Measurements from ENCODE around the gene IGFN1.

The IGFN1 gene

DNA sequence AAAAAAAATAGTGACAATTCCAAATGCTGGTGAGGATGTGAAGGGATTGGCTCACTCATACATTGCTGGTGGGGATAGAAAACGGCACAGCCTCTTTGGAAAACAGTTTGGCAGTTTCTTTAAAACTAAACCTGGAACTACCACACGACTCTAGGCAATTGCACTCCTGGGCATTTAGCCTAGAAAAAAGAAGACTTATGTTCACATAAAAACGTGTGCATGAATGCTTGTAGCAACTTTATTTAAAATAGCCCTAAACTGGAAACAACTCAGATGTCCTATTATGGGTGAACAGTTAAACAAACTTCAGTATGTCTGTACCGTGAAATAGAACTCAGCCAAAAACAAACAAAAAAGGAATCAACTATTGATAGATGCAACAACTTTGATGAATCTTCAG is 26.9 kb upstream of the IGFN1 start:
- DNase-seq (ENCODE audit: low read depth in 2 of 2), result no peak

DNA sequence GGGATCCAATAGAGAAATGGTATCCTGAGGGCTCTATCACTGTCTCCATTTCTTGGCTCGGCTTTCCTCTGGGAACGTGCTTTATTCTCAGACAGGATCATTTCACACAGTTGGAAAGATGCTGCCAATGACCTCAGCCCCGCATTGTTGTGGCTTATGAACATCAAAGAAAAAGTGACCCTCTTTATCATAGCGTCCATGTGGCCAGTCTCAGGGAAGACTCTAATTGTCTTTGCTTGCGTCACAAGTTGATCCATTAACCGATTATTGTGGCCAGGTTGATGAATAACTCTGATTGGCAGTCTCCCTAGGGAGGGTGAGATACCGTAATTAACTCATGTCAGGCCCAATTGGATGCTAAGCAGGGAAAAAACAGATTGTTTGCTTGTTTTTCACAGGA is 26.0 kb upstream of the IGFN1 start:
- DNase-seq (ENCODE audit: low read depth in 2 of 2), result no peak

DNA sequence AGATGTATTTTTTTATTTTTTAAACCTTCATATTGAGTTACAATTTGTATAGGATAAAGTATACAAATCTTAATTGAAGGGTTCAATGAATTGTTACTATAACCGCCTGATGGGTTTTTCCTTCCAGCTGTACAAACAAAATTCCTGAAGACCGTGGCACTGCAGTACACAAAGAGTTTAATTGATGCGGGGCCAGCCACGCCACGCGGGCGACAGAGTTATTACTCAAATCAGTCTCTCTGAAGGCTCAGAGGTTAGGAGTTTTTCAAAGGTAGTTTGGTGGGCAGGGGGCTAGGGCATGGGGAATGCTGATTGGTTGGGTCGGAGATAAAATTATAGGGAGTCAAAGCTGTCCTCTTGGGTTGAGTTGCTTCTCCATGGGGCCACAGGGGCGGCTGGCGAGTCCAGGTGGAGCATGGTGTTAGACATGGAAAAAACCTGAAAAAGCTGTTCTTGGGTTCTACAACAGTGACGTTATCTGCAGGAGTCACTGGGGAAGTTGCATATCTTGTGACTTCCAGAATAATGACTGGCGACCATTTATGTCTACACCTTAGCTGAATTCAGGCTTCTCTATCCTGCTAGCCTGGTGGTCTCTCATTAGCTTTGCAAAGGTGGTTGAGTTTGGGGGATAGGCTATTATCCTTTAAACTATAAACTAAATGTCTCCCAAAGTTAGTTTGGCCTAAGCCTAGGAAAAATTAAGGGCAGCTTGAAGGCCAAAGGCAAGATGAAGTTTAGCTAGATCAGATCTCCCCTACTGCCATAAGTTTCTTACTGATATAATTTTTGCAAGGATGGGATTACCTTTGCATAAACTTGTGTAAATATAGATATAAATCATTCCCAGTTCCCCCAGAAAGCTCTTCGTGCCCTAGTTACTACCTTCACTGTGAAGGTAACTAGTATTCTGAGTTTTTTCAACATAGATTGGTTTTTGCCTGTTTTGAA is 23.3 kb upstream of the IGFN1 start:
- no peak for DNase-seq (ENCODE audit: low read depth in 2 of 2)

DNA sequence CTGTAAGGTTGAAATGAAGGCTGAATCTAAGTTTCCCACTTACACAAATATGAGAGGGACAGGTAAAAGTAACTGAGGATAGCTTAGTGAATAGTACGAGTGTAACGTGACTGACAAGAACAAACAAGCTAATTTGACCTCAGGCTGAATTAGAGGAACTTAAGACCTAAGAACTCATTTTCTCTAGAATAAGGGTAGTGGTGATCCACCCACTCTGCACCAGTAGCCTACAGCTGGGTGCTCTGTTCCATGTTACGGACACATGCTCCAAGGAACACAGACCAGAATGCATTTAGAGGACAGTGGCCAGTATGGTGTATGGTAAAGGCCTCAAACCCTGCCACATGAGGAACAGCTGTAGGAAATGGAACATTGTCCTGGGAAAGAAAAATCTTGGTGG is 21.4 kb upstream of the IGFN1 start:
- DNase-seq (ENCODE audit: low read depth in 2 of 2), result no peak

DNA sequence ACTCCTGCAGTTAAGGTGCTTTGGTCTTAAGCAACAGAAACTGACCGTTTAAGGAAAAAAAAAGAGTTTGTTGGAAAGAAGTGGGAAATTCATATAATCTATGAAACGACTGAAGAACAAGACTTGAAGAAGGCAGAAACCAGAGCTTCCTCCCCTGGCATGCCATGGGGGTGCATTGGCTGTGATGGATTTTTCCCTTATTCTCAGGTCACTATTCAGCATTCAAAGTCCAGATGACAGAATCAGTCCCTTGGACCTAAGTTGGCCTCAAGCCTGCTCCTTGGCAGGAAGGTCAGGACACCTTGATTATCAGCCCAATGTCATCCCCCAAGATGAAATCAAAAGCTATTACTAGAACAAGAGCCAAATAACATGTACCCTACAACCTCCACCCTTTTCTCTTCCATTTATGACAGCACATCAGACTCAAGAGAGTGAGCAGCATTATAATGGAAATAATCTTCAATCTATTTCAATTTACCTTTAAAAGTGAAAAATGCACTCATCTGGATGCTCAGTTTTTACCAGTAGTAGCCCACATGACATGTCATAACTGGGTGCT is 20.6 kb upstream of the IGFN1 start:
- DNase-seq (ENCODE audit: low read depth in 2 of 2), result no peak

DNA sequence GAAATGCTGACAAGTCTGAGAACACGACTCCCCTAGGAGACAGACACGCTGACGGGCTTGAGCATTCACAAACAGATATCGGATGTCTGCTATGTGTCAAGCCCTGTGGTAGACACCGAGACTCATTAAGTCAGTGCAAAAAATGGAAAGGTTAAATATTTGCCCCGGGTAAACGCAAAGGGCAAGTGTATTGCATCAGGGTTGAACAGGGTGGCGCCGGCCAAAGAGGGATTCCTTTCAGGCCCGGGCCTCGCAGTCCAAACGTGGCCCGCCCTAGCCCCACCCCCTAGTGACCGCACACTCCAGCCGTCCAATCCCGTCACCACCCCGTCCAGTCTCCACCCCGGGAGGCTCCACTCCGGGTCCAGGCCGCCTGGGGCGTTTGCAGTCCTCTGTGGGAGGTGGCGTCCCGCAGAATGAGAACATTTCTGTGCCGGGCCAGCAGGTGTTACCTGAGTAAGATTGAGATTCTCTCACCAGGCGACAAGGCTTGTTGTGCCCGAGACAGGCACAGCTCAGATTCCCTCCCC is 20.0 kb upstream of the IGFN1 start:
- peak; percentile 43 to 54 for DNase-seq (ENCODE audit: low read depth in 2 of 2)

DNA sequence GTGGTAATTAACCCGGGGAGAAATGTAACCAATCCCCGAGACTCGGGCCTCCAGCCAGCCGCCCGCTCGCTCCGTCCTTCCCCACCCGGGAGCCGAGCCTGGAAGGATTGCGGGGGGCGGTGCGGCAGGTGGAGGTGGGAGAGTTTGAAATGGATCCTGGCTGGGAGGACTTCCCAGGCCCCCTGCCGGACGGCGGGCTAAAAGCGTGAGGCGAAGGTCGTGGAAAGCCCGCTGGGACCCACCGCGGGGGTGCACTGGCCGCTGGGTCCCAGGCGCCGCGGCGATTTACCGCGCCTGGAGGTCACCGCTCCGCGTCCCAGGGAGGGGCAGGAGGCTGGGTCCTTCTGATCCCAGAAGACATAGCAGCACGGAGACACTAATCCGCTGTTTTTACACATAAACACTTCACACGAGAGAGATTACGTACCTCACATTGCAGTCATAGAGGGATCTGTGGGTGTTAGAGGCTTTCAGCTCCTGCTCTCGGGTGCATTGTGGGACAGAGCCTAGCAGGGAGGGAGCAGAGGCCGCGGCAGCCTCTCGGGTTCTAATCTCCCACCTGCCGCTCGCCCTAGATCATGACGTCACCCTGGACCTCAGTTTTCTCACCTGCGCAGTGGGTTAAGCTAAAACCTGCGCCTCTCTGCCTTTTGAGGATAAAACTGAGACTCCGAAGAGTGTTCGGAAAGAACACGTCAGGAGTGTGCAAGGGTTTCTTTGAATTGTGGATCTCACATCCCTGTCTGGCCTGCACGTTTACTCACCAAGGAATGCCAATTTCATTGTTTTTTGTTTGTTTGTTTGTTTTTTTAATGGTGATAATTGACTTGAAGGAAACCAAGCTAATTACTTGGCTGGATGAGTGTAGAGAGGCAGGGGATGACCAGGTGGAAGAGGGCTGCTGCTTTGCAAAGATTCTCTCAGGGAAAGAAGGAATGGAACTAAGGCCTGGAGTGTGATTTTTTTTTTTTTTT is 19.3 kb upstream of the IGFN1 start:
- no peak for DNase-seq (ENCODE audit: low read depth in 2 of 2)

DNA sequence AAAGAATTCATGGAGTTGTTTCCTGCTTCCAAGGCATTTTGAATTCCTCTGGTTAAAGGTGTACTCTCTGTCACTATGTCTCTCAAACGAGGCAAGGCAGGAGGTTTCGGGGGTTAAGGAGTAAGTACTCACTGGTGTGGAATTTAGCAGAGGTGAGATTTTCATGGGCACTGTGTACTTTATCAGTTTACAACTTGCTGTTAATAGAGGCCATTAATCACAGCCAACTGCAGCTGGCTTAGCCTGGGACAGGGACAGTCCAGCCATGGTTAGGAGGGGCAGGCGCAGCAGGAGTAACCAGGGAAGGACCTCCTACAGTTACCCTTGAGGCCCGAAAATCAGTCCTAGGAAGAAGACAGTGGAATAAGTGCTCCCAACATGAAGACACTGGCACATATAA is 18.3 kb upstream of the IGFN1 start:
- no peak for DNase-seq (ENCODE audit: low read depth in 2 of 2)

DNA sequence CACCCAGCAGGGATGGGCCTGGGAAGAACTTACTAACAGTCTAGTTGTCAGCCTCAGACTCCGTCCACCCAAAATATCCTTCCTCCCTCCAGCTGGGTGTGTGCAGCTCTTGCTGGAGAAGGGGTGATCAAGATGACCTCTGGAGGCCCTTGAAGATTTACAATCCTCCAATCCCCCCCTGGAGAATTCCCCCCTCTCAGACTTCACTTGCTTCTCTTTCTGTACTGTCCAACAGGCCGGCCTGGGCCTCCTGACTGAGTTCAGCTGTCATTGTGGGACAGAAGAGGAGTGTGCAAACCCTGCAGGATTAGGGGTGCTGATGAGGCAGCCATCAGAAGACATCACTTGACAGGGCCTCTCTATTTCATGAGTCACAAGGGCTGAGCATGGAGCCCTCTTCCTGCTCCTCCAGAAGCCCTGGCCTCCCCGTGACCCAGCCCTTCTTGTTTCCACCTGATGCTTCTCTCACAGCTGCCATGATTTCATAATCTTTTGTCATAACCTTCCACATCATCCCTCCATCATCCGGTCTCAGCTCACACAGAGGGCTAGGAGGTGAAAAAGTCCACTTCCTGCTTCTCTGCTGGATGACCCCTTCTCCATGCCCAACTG is 17.5 kb upstream of the IGFN1 start:
- DNase-seq (ENCODE audit: low read depth in 2 of 2), result no peak

DNA sequence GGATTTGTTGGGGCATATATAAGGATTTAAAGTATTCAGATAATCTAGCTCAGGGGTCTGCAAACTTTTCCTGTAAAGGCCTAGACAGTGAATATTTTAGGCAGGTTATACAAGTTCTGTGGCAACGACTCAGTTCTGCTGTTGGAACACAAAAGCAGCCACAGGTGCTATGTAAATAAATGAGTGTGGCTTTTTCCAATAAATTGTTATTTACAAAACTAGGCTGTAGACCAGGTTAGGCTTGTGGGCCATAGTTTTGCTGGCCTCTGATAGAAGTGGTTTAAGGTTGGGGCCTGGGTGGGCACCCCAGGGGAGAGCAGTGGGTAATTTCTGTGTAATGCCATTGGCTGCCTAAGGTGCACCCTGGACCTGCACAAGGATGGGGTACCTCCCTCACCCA is 16.9 kb upstream of the IGFN1 start:
- no peak for DNase-seq (ENCODE audit: low read depth in 2 of 2)

DNA sequence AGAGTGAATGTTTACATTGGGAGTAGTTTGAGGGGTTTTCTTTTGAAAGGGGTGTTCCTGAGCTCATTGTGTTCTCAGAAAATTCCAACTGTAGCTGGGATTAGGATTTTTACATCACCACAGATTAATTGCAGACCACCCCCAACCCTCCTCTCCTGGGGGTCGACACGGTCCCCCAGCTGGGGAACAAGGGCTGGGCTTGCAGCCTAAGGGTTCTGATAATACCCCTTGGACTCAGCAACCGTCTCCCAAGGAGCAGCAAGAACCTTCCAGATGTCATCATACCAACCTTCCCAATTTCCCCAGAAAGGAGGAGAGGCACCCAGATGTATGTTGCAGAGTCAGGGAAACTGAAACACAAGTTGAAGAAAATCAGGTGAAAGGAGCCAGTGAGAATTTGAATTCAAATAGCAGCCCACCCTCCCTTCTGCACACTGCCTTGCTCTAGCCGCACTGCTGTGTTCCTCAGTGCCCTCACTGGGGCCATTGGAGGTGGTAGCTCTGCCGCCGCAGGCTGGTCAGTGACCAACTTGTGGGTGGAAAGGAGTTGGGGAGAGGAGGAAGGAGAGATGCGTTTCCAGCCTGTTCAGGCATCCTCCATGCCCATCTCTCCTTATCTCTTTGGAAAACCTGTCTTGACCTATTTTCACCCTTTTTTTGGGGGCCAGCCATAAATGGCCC is 14.7 kb upstream of the IGFN1 start:
- no peak for DNase-seq (ENCODE audit: low read depth in 2 of 2)

DNA sequence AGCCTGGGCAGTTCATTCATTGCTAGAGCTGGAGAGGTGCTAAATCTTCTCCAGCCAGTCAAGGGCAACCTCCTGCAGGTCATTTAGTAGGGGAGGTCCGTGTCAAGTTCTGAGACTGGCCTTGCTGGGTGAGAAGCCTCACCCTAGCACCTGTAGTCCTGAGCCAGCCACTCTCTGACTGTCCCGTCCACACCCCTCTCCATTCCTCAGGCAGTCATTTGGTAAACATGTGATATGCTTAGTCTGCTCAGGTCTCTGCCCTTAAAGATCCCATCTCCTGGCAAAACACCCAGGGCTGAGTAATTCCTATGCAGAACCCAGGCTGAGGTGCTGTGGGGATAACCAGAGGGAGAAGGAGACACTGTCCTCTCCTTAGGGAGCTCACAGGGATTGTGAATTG is 13.7 kb upstream of the IGFN1 start:
- no peak for DNase-seq (ENCODE audit: low read depth in 2 of 2)

DNA sequence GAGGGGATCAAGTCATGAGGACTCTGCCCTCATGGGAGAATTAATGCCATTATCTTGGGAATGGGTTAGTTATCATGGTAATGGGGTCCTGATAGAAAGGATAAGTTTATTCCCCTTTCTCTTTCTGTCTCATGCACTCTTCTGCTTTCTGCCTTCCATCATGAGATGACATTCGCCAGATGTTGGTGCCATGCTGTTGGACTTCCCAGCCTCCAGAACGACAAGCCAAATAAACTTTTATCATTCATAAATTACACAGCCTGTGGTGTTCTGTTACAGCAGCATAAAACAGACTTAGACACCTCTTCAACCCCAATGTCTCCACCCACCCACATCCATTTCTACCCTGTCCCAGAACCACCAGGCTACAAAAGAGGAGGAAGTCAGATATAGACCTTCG is 11.9 kb upstream of the IGFN1 start:
- DNase-seq (ENCODE audit: low read depth in 2 of 2), result no peak

DNA sequence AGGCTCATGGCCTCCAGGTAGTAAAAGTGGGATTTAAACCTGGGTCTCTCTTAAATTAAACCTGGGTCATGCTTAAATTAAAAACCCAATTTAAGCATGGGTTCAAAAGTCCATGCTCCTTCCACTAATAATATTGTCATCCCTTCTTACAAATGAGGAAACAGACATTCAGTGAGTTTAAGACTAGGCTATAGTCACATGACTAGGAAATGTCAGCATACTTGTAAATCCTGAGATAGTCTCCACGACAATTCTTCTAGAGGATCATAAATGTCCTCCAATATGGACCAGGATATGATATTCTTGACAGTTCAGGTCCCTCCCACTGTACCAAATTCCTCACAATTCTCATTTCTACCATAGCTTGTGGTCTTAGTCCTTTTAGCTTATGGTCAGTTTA is 10.5 kb upstream of the IGFN1 start:
- no peak for DNase-seq (ENCODE audit: low read depth in 2 of 2)

DNA sequence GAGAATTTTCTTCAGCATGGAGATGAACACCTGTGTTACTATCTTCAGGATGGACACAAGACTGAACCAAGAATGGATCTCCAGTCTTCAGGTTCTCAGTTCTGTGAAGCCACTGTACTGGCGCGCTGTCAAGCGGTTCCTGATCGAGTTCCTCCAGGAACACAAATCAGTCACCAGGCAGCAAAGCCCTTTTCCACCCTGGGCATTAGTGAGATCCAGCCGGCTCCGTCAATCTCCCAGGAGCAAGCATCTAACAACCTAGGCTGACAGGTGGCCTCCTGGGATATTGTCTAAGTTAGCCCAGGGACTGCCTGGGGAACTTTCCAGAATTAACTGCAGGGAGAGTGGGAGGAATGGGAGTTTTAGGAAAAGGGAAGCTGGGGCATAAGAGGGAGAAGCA is 9.7 kb upstream of the IGFN1 start:
- no peak for DNase-seq (ENCODE audit: low read depth in 2 of 2)

DNA sequence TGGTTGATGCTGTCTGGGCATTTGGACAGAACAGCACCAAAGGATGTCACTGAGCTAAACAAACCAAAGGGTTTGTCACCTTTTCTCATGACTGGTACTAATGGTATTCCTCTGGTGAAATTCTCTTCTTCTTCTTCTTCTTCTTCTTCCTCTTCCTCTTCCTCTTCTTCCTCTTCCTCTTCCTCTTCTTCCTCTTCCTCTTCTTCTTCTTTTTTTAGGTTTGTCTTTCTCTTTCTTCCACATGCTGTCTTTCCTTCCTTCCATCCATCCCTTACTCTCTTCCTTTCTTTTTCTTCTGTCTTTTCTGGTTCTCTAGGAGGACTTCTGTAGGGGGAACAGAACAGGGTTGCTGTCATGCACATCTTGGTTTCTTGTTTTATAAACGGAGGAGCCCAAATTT is 9.3 kb upstream of the IGFN1 start:
- no peak for DNase-seq (ENCODE audit: low read depth in 2 of 2)

DNA sequence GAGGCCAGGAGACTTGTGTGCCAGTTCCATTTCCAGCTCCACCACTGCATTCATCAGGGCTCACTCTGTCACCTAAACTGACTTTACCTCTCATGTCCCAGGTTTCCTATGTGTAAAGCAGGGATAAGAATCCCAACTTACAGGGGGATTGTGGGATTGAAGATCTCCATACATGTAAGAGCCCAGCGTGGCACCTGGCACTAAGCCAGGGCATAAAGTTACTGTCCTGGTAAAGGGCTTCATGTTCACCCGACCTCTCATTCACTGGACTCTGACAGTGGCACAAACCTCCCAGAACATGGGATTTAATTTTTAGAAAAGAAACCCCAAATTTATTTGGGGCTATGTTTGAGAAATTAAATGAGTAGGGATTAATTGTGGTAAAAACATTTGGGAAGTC is 8.9 kb upstream of the IGFN1 start:
- no peak for DNase-seq (ENCODE audit: low read depth in 2 of 2)

DNA sequence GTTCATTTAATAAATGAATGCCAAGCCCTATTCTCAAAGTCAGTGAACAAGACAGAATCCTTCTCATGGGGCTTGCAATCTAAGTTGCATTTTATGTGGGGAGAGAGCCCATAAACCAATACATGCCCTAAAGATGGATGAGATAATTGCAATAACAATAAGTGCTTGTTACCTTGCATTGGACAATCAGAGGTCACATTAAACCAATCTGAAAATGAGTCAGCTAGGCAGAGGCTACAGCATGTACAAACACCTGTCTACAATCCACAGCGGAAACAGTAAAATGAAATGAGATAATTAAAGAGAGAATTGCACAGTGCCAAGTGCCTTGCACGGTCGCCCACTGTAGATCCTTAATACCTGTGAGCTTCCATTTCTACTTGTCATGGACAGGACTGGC is 7.4 kb upstream of the IGFN1 start:
- DNase-seq (ENCODE audit: low read depth in 2 of 2), result no peak

DNA sequence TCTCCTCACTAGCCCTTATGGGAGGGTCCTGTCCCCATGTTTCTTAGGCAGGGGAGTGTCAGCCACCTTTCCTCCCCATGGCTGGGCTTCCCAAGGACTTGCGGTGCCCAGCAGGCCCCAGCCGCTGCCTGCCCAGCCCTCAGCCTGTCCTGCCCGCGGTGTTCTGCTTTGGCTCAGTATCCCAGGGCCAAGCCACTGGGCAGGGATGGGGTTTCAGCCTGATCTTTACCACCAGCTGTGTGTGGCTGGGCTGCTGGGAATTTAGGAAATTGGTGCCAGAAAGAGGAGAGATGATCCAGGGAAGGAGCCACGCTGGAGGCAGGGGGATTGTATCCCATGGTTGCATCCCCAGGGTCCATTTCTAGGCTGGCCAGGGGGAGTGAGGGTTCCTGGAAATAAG is 6.9 kb upstream of the IGFN1 start:
- no peak for DNase-seq (ENCODE audit: low read depth in 2 of 2)

DNA sequence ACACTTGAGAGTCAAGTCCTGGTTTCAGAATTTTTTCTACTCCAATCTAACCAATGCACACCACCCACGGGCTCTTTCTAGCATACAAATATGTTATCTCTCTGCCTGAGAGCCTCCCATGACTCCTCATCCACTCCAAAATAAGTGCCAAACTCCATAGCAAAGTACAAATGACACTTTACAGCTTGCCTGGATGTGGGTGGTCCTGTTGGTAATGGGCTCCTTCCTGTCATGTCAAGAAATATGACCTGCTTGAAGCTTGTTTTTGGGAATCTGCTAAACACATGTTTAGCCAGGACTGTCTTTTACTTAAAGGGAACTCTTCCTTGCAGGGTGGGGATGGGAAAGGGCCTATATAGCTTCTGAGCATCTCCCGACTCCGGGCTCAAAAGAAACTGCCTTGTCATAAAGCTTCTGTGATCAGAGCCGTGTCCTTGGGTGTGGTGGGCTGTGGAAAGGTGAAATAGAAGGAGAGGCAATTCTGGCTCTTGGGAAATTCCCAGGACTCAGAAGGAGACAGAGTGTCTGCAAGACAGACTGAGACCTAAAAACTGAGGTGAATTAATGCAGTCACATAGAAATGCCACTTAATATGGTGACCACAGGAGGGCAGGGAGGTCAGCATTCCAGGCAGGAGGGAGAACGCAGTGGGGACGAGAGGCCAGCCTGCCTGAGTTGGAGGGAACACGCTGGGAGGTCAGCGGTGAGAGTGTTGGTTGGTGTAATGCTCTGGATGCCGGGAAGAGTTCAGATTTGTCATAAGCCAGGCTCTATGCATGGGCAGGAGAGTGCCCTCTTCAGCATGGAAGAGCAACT is 6.1 kb upstream of the IGFN1 start:
- peak; percentile 47 to 57 for DNase-seq (ENCODE audit: low read depth in 2 of 2)

Measured in fibroblast of skin of left biceps (primary cell).